Colonic mucosa (tissue), 4 donors: ENCODE measurements around the gene SEC16A. TPM values are rescaled to one million over a fixed set of nuclear protein-coding genes. Genes with fewer than 3 reads are reported as not detected.

Experiments used
- DNase-seq: peaks from one replicate; pipeline ENCODE4 v3.0.0-alpha.2; 2020
- H3K27ac ChIP-seq: fragments of 200-600 bp; one replicate; pipeline ENCODE4 v1.8.0; 2021
- H3K27me3 ChIP-seq: fragments of 200-600 bp; one replicate; pipeline ENCODE4 v1.8.0; 2021
- H3K36me3 ChIP-seq: fragments of 200-600 bp; one replicate; pipeline ENCODE4 v1.8.0; 2021
- H3K4me1 ChIP-seq: fragments of 200-600 bp; one replicate; pipeline ENCODE4 v1.8.0; 2021; ENCODE audit warnings: mild to moderate bottlenecking
- H3K4me3 ChIP-seq: fragments of 200-600 bp; one replicate; pipeline ENCODE4 v1.8.0; 2021
- H3K9ac ChIP-seq, 2 donors: one replicate each; pipeline ENCODE4 v1.7.0; 2013; ENCODE audit warnings: control low read depth in 2 of 2, low read depth in 2 of 2, low read length in 2 of 2
- H3K9me3 ChIP-seq: fragments of 200-600 bp; one replicate; pipeline ENCODE4 v1.8.0; 2021
- intact Hi-C: fragments of 100-400 bp; cut with DNase I; formaldehyde crosslinking; loops from one replicate; pipeline ENCODE4 v1.14.1; 2022
- total RNA-seq, 2 donors: library from RNA; stranded (reverse); fragmentation: NEBNext Ultra II Directional in 1 of 2; extraction: Animal tissue kit (Norgen Biotek cat#: 25700) in 1 of 2; gene quantifications; one replicate each; pipeline ENCODE4 v1.2.1, GENCODE V29; 2021
- TF ChIP-seq, protein P1 (sequence below): fragments of 200-600 bp; IDR thresholded peaks from one replicate; pipeline ENCODE4 v1.8.0; 2022; ENCODE audit warnings: antibody characterized with exemption, mild to moderate bottlenecking
- donor health status: healthy.
- donor health status: DM: no; HTN: no; CAD: no.
- donor health status: DM: no; HTN: no; CAD: no.

Gene SEC16A
- total RNA-seq, 2 donors from 2014 or later: 66.2 to 104 TPM

DNA sequence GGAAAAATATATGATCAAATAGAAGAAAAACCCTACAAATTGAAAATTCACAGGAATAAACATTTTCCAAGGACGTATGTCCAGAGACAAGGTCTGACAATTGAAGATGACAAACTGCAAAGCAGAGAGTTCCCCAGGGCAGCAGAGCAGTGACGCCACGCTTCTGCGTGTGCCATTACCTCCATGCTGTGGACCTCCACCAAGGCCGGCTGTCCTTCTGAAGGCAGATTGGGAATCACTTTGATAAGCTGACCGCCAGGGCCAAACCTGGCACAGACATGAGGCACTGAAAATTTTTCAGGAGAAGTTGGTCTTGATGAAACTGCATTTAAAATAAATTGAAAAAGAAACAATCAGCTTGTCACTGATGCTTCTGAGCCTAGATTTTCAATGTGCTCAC lies 18.6 kb downstream of the SEC16A start:
- Histone ChIP-seq H3K36me3 (peaks cover 48% of the 10 kb centered on the region), H3K9ac (no peak overlapping the region)
- TF ChIP-seq, protein P1, sequence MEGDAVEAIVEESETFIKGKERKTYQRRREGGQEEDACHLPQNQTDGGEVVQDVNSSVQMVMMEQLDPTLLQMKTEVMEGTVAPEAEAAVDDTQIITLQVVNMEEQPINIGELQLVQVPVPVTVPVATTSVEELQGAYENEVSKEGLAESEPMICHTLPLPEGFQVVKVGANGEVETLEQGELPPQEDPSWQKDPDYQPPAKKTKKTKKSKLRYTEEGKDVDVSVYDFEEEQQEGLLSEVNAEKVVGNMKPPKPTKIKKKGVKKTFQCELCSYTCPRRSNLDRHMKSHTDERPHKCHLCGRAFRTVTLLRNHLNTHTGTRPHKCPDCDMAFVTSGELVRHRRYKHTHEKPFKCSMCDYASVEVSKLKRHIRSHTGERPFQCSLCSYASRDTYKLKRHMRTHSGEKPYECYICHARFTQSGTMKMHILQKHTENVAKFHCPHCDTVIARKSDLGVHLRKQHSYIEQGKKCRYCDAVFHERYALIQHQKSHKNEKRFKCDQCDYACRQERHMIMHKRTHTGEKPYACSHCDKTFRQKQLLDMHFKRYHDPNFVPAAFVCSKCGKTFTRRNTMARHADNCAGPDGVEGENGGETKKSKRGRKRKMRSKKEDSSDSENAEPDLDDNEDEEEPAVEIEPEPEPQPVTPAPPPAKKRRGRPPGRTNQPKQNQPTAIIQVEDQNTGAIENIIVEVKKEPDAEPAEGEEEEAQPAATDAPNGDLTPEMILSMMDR: no peak

DNA sequence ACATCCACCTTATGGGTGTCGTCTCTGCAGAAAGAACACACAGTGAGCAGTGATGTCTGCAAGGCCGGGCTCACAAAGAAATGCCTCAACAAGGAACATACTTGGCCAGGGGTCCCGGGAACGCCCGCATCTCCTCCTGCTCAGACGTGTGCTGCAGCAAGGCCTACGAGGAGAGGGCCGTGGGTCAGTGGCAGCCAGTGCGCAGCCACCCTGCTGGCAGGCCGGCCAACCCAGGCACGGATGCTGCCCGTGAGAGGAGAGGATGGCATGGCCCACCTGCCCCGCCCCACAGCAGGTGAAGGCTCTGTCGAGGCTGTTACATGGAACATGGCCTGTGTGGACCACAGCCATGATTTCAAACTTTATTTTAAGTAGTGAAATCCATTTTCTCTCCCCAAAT lies 19.3 kb downstream of the SEC16A start:
- Histone ChIP-seq H3K9ac (no peak overlapping the region), H3K9me3 (no peaks in the 10 kb centered on the region), H3K4me3 (no peak overlapping the region), H3K36me3 (peaks cover 55% of the 10 kb centered on the region), H3K27ac (no peak overlapping the region), H3K27me3 (no peaks in the 10 kb centered on the region), H3K4me1 (no peaks in the 10 kb centered on the region)
- TF ChIP-seq, protein P1: no peak
- DNase-seq: no peak
- intact Hi-C loops: no loop called here

More for the DNA sequence above, 18.6 kb downstream of the SEC16A start:
- Histone ChIP-seq H3K4me1 (no peaks in the 10 kb centered on the region), H3K4me3 (no peak overlapping the region), H3K27me3 (no peaks in the 10 kb centered on the region), H3K27ac (no peak overlapping the region), H3K9me3 (no peaks in the 10 kb centered on the region)
- intact Hi-C loops: no loop called here
- DNase-seq: no peak

GRCh38 chr9:136462664-136463063 lies 20.2 kb downstream of the SEC16A start:
- intact Hi-C loops: no loop called here
- no peaks in the 10 kb centered on the region for H3K9me3 ChIP-seq
- no peak for DNase-seq
- H3K4me3 ChIP-seq: no peak overlapping the region
- H3K27me3 ChIP-seq: no peaks in the 10 kb centered on the region
- H3K36me3 ChIP-seq: peaks cover 57% of the 10 kb centered on the region
- H3K9ac ChIP-seq: no peak overlapping the region
- TF ChIP-seq, protein P1: no peak
- H3K4me1 ChIP-seq: no peaks in the 10 kb centered on the region
- no peak overlapping the region for H3K27ac ChIP-seq

- H3K4me1 ChIP-seq: no peaks in the 10 kb centered on the region
- H3K27me3 ChIP-seq: no peaks in the 10 kb centered on the region
- H3K9ac ChIP-seq: no peak overlapping the region
- DNase-seq: no peak
- intact Hi-C loops: no loop called here
- TF ChIP-seq, protein P1: no peak
- peaks cover 58% of the 10 kb centered on the region for H3K36me3 ChIP-seq
- H3K4me3 ChIP-seq: no peak overlapping the region
- no peaks in the 10 kb centered on the region for H3K9me3 ChIP-seq
- H3K27ac ChIP-seq: no peak overlapping the region
Observed at GRCh38 chr9:136460772-136461325, 22.0 kb downstream of the SEC16A start.

- no peak overlapping the region for H3K27ac ChIP-seq
- no peaks in the 10 kb centered on the region for H3K9me3 ChIP-seq
- H3K36me3 ChIP-seq: peaks cover 67% of the 10 kb centered on the region
- TF ChIP-seq, protein P1: no peak
- no peaks in the 10 kb centered on the region for H3K4me1 ChIP-seq
- H3K27me3 ChIP-seq: no peaks in the 10 kb centered on the region
- DNase-seq: no peak
- H3K9ac ChIP-seq: no peak overlapping the region
- H3K4me3 ChIP-seq: no peak overlapping the region
- intact Hi-C loops: no loop called here
Observed at GRCh38 chr9:136459425-136459824, 23.4 kb downstream of the SEC16A start.
